SK-N-SH (cell line): ENCODE results near the gene MED27.

Experiments
- CHD2 ChIP-seq: fragments of 150-350 bp; IDR thresholded peaks from 2 replicates; pipeline ENCODE4 v1.6.1; 2018; ENCODE audit warnings: low read length; ENCODE audit not compliant: partially characterized antibody
- CTCF ChIP-seq: fragments of 200-600 bp; sonication (generic); IDR thresholded peaks from 2 replicates; pipeline ENCODE4 v1.6.1; 2017; ENCODE audit warnings: antibody characterized with exemption, mild to moderate bottlenecking, moderate library complexity
- EZH2phosphoT487 ChIP-seq: fragments of 200-600 bp; sonication (generic); IDR thresholded peaks from 2 replicates; pipeline ENCODE4 v1.6.1; 2017; ENCODE audit warnings: low read depth, mixed run types, mild to moderate bottlenecking, antibody characterized with exemption, moderate library complexity, borderline replicate concordance
- FOSL2 ChIP-seq: IDR thresholded peaks from 2 replicates; pipeline ENCODE4 v1.4.0; 2012; ENCODE audit warnings: low read depth, mild to moderate bottlenecking, moderate library complexity, borderline replicate concordance
- PBX3 ChIP-seq: IDR thresholded peaks from 2 replicates; pipeline ENCODE4; 2012
- POLR2AphosphoS5 ChIP-seq: IDR thresholded peaks from 2 replicates; pipeline ENCODE4 v1.6.1; 2012; ENCODE audit warnings: low read depth, low read length
- SMC3 ChIP-seq: IDR thresholded peaks from 2 replicates; pipeline ENCODE4 v1.6.1; 2012; ENCODE audit warnings: low read depth, low read length, improper control_type of control experiment
- YY1 ChIP-seq: IDR thresholded peaks from 2 replicates; pipeline ENCODE4 v1.4.0; 2012; ENCODE audit warnings: low read depth, mild to moderate bottlenecking

GRCh38 chr9:131851414-131851813 lies 228.3 kb downstream of the MED27 start:
- TF ChIP-seq YY1 (no peak), CTCF (no peak), CHD2 (no peak), FOSL2 (no peak), SMC3 (no peak), POLR2AphosphoS5 (no peak), EZH2phosphoT487 (no peak), PBX3 (no peak)
